Activated CD8-positive, alpha-beta T cell treated with anti-CD3 and anti-CD28 coated beads, Interleukin-2, amount 10 ng/mL, durations not matched to agents 7 days and 5 days (primary cell): ENCODE measurements around the gene YWHAQ. TPM values are rescaled to one million over a fixed set of nuclear protein-coding genes. Genes with fewer than 3 reads are reported as not detected.
"Not testable (repeated sequence)": the region's sequence is repeated elsewhere in the genome, so short reads cannot be mapped to it uniquely, and the experiment has no call there.

Experiments used
- ATAC-seq: fragments of 150-1000 bp; cut with Tn5 transposase; one replicate; pipeline ENCODE4 v1.10.0; 2021; ENCODE audit warnings: moderate library complexity
- CTCF ChIA-PET: fragments of 350-600 bp; sonication (Branson Sonifier 250); formaldehyde crosslinking; loops from one replicate; lab custom pipeline; 2021; ENCODE audit warnings: antibody characterized with exemption; lab: Charles Lee
- POLR2A ChIA-PET: fragments of 350-600 bp; sonication (Branson Sonifier 250); formaldehyde crosslinking; loops from one replicate; lab custom pipeline; 2021; ENCODE audit warnings: antibody characterized with exemption; lab: Charles Lee
- DNase-seq: peaks from one replicate; pipeline ENCODE4 v3.0.0-alpha.2; 2020
- H3K27ac Mint-ChIP-seq: one replicate; pipeline ENCODE4 v1.8.0; 2021; ENCODE audit warnings: mild to moderate bottlenecking, mixed read lengths
- H3K27me3 Mint-ChIP-seq: one replicate; pipeline ENCODE4 v1.8.0; 2021; ENCODE audit warnings: low read depth, mixed read lengths
- H3K36me3 Mint-ChIP-seq: one replicate; pipeline ENCODE4 v1.8.0; 2021; ENCODE audit warnings: low read depth, mixed read lengths
- H3K4me1 Mint-ChIP-seq: one replicate; pipeline ENCODE4 v1.8.0; 2021; ENCODE audit warnings: low read depth, mixed read lengths
- H3K4me3 Mint-ChIP-seq: one replicate; pipeline ENCODE4 v1.8.0; 2021; ENCODE audit warnings: mild to moderate bottlenecking, mixed read lengths
- H3K9me3 Mint-ChIP-seq: one replicate; pipeline ENCODE4 v1.8.0; 2022; ENCODE audit warnings: mixed read lengths; ENCODE audit not compliant: insufficient read depth
- total RNA-seq, 2 experiments: library from RNA; stranded (reverse); gene quantifications; one replicate each; pipeline ENCODE4 v1.2.3, GENCODE V29; 2021

Gene YWHAQ
- total RNA-seq, 2 experiments from 2014 or later: 292 to 315 TPM

- no peak overlapping the region for H3K4me3 Mint-ChIP-seq
- DNase-seq: no peak
- peaks cover 78% of the 10 kb centered on the region for H3K4me1 Mint-ChIP-seq
- no peak overlapping the region for H3K27ac Mint-ChIP-seq
- peaks cover under 1% of the 10 kb centered on the region for H3K9me3 Mint-ChIP-seq
- ChIA-PET POLR2A (no interaction called here), CTCF (no interaction called here)
- no peak for ATAC-seq
- H3K27me3 Mint-ChIP-seq: no peaks in the 10 kb centered on the region
- H3K36me3 Mint-ChIP-seq: peaks cover 54% of the 10 kb centered on the region
Measured at GRCh38 chr2:9610781-9611548, 19.8 kb downstream of the YWHAQ start.

DNA sequence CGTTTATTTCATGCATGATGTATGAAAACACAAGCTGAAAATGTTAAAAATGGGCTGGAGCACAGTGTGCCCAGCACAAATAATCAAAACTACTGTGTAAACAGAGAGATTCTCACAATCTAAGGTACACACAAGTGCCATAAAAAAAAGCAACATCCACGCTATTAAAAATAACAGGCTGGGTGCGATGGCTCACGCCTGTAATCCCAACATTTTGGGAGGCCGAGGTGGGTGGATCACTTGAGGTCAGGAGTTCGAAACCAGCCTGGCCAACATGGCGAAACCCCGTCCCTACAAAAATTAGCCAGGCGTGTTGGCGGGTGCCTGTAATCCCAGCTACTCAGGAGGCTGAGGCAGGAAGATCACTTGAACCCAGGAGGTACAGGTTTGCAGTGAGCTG is 22.3 kb downstream of the YWHAQ start:
- Mint-ChIP-seq H3K4me3 (peak overlapping the region; percentile 65), H3K27ac (peak overlapping the region; percentile 87), H3K36me3 (peaks cover 55% of the 10 kb centered on the region), H3K4me1 (peaks cover 55% of the 10 kb centered on the region)
- H3K27me3 Mint-ChIP-seq, H3K9me3 Mint-ChIP-seq, DNase-seq, ATAC-seq: not testable (repeated sequence)
- ChIA-PET POLR2A (interaction anchor here (1.4 to 2.9 kb wide), 3 partner anchors 10 to 53 kb away, joined by 7 to 26 read pairs (median 7); partner anchors contain the start of genes ADAM17 and YWHAQ), CTCF (interaction anchor here (0.8 to 1.9 kb wide), 7 partner anchors 9 to 191 kb away, joined by 3 to 9 read pairs (median 4); partner anchors contain the start of gene ADAM17)

DNA sequence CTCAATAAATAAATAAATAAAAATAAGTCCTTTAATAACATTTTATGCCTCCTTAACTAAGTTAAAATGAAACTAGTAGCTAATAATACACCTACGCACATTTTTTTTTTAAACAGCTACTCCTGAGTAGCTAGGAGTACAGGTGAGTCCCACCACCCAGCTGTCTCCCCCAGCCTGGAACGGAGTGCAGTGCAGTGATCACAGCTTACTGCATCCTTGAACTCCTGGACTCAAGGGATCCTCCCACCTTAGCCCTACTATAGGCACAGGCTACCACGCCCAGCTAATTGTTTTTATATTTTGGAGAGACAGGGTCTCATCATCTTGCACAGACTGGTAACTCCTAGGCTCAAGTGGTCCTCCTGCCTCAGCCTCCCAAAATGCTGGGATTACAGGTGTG is 28.4 kb downstream of the YWHAQ start:
- Mint-ChIP-seq H3K4me1 (peaks cover 12% of the 10 kb centered on the region), H3K27ac (no peak overlapping the region)
- POLR2A ChIA-PET: interaction anchor here (0.9 to 2.9 kb wide), 2 partner anchors 7 to 47 kb away, joined by 3 to 8 read pairs; partner anchors contain the start of gene ADAM17

GRCh38 chr2:9601397-9601796 is 29.4 kb downstream of the YWHAQ start:
- peaks cover 15% of the 10 kb centered on the region for H3K9me3 Mint-ChIP-seq
- no peak overlapping the region for H3K27ac Mint-ChIP-seq
- no peaks in the 10 kb centered on the region for H3K27me3 Mint-ChIP-seq
- DNase-seq (no peak), ATAC-seq (no peak)
- H3K4me3 Mint-ChIP-seq: no peak overlapping the region
- H3K36me3 Mint-ChIP-seq: peaks cover 72% of the 10 kb centered on the region
- ChIA-PET POLR2A (interaction anchor here (2.9 kb wide), 1 partner anchor 46 kb away, joined by 8 read pairs; the partner anchor contains the start of gene ADAM17), CTCF (interaction anchor here (1.0 kb wide), 2 partner anchors 19 to 29 kb away, joined by 3 read pairs; partner anchors contain the start of gene YWHAQ)
- peaks cover 17% of the 10 kb centered on the region for H3K4me1 Mint-ChIP-seq

More for the DNA sequence above, 28.4 kb downstream of the YWHAQ start:
- DNase-seq (no peak), ATAC-seq (no peak)
- peaks cover 71% of the 10 kb centered on the region for H3K36me3 Mint-ChIP-seq
- H3K4me3 Mint-ChIP-seq: no peak overlapping the region
- H3K9me3 Mint-ChIP-seq: peaks cover 15% of the 10 kb centered on the region
- CTCF ChIA-PET: interaction anchor here (1.0 kb wide), 2 partner anchors 18 to 28 kb away, joined by 3 read pairs; partner anchors contain the start of gene YWHAQ
- no peaks in the 10 kb centered on the region for H3K27me3 Mint-ChIP-seq

DNA sequence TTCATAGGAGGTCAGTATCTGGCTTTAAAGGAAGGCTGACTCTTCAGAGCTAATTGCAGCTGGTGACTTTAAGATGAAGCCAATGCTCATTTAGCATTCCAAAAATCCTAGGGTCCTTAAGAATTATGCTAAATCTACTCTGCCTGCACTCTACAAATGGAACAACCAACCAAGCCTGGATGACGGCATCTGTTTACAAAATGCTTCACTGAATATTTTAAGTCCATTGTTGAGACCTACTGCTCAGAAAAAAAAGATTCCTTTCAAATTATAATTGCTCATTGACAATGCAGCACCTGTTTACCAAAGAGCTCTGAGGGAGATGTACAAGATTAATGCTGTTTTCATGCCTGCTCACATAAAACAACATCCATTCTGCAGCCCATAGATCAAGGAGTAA is 31.4 kb downstream of the YWHAQ start:
- Mint-ChIP-seq H3K4me1 (peaks cover 36% of the 10 kb centered on the region), H3K9me3 (peaks cover 11% of the 10 kb centered on the region), H3K36me3 (peaks cover 57% of the 10 kb centered on the region), H3K27me3 (no peaks in the 10 kb centered on the region), H3K27ac (no peak overlapping the region), H3K4me3 (no peak overlapping the region)
- ChIA-PET POLR2A (interaction anchor here (1.6 kb wide), 1 partner anchor 44 kb away, joined by 3 read pairs; the partner anchor contains the start of gene ADAM17), CTCF (interaction anchor here (0.7 to 1.3 kb wide), 2 partner anchors 9 to 18 kb away, joined by 3 read pairs; no protein-coding TSS in a partner anchor)
- no peak for DNase-seq
- no peak for ATAC-seq

GRCh38 chr2:9596621-9597311 is 34.0 kb downstream of the YWHAQ start:
- H3K27ac Mint-ChIP-seq: peak overlapping the region; percentile 6
- ChIA-PET POLR2A (interaction anchor here (1.0 to 1.6 kb wide), 3 partner anchors 21 to 41 kb away, joined by 3 to 9 read pairs (median 3); partner anchors contain the start of genes ADAM17 and YWHAQ), CTCF (interaction anchor here (0.8 to 1.4 kb wide), 2 partner anchors 27 to 203 kb away, joined by 3 to 4 read pairs; no protein-coding TSS in a partner anchor)
- DNase-seq: no peak
- H3K27me3 Mint-ChIP-seq: no peaks in the 10 kb centered on the region
- H3K9me3 Mint-ChIP-seq: peaks cover 11% of the 10 kb centered on the region
- no peak for ATAC-seq
- no peak overlapping the region for H3K4me3 Mint-ChIP-seq
- peaks cover 44% of the 10 kb centered on the region for H3K4me1 Mint-ChIP-seq
- H3K36me3 Mint-ChIP-seq: peaks cover 52% of the 10 kb centered on the region

DNA sequence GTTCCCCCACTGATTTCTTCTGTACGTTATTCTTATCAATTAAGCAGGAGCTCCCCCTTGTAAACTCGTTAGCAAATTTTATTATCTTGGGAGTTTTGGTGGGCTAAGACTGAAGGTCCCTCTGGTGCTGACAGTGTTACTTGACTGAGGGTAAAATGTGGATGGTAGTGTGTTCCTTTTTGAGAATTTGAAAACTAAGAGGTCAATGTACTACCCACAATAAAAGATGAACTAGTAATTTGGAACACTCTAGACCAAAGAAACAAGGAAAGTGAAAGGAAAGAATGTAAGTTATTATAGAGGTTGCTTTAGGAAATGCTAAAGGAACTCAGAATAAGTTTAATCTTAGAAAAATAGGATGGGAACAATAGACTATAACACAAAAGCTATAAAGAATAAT is 35.1 kb downstream of the YWHAQ start:
- CTCF ChIA-PET: interaction anchor here (0.8 to 1.9 kb wide), 5 partner anchors 9 to 204 kb away, joined by 3 to 9 read pairs (median 3); no protein-coding TSS in a partner anchor
- Mint-ChIP-seq H3K27me3 (no peaks in the 10 kb centered on the region), H3K4me3 (no peak overlapping the region), H3K4me1 (peaks cover 44% of the 10 kb centered on the region), H3K9me3 (peaks cover 11% of the 10 kb centered on the region), H3K36me3 (peaks cover 51% of the 10 kb centered on the region), H3K27ac (no peak overlapping the region)
- ATAC-seq (no peak), DNase-seq (no peak)
- POLR2A ChIA-PET: interaction anchor here (1.2 to 1.6 kb wide), 2 partner anchors 36 to 40 kb away, joined by 3 to 9 read pairs; partner anchors contain the start of genes ADAM17 and YWHAQ

GRCh38 chr2:9595256-9595655 is 35.5 kb downstream of the YWHAQ start:
- Mint-ChIP-seq H3K4me1 (peaks cover 44% of the 10 kb centered on the region), H3K36me3 (peaks cover 49% of the 10 kb centered on the region)
- not testable (repeated sequence) for H3K4me3 Mint-ChIP-seq, H3K9me3 Mint-ChIP-seq, H3K27ac Mint-ChIP-seq, ATAC-seq, DNase-seq, H3K27me3 Mint-ChIP-seq
- ChIA-PET CTCF (interaction anchor here (0.6 to 1.9 kb wide), 5 partner anchors 9 to 204 kb away, joined by 3 to 9 read pairs (median 3); no protein-coding TSS in a partner anchor), POLR2A (interaction anchor here (1.1 to 1.6 kb wide), 4 partner anchors 8 to 40 kb away, joined by 3 to 9 read pairs (median 4); partner anchors contain the start of gene ADAM17)

DNA sequence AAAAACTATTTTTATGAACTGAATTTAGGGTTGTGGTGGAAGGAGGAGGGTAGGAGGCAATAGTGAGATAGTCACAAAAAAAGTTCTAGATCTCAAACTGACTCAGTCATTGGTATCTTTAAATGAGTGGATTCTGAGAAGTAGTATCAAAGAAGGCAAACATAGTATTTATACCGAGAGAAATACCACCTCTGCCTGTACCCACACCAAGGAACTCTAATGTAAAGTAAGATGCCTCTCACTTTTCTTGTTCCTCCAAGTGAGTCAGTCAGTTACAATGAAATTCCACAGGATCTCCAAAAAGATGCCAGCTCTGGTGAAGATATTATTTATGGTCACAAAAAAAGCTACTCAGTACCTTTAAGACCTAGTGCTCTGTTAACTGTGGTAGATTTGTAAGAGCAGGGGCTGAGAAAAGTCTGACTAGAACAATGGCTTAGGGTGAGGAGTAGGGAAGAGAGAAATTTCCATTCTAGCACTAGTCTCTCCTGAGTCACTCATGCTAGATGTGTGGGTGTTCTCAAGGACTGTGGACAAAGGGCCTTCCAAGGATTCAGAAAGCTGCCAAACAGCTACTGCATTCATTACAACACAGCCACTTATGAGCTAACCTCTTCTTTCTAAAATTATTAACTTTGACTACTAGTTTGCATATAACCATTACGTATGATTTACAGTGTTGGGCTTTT is 36.3 kb downstream of the YWHAQ start:
- peaks cover 2% of the 10 kb centered on the region for H3K9me3 Mint-ChIP-seq
- peak overlapping the region; percentile 22 for H3K27ac Mint-ChIP-seq
- DNase-seq (no peak), ATAC-seq (peak; percentile 57)
- peaks cover 38% of the 10 kb centered on the region for H3K4me1 Mint-ChIP-seq
- peaks cover 49% of the 10 kb centered on the region for H3K36me3 Mint-ChIP-seq
- ChIA-PET CTCF (interaction anchor here (0.6 to 1.9 kb wide), 4 partner anchors 14 to 39 kb away, joined by 3 to 9 read pairs (median 3); partner anchors contain the start of gene ADAM17), POLR2A (interaction anchor here (1.1 to 1.2 kb wide), 3 partner anchors 8 to 39 kb away, joined by 3 to 4 read pairs (median 4); partner anchors contain the start of gene ADAM17)
- H3K4me3 Mint-ChIP-seq: no peak overlapping the region
- H3K27me3 Mint-ChIP-seq: no peaks in the 10 kb centered on the region

DNA sequence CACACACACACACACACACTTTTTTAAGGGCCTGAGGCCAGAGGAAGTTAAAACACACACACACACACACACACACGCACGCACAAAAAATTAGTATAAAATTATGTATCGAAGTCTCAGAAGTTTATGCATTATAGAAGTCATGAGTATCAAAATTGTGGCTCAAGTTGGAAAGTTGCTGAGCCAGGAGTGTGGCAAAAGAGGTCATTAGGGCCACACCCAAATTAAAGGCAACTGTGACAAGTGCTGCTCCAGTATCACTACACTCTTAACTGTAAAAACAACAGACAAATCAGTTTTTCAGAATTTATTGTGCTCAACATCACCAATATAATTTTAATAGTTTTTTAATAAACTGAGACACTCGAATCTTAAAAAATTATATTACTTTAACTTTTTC is 36.9 kb downstream of the YWHAQ start:
- Mint-ChIP-seq H3K4me3 (no peak overlapping the region), H3K36me3 (peaks cover 43% of the 10 kb centered on the region)

More for the DNA sequence above, 36.9 kb downstream of the YWHAQ start:
- ATAC-seq (no peak), DNase-seq (no peak)
- no peaks in the 10 kb centered on the region for H3K9me3 Mint-ChIP-seq
- ChIA-PET CTCF (interaction anchor here (1.0 to 1.9 kb wide), 2 partner anchors 14 to 38 kb away, joined by 3 to 9 read pairs; partner anchors contain the start of gene ADAM17), POLR2A (interaction anchor here (0.6 to 1.2 kb wide), 2 partner anchors 38 to 43 kb away, joined by 4 read pairs; partner anchors contain the start of gene ADAM17)
- H3K27me3 Mint-ChIP-seq: no peaks in the 10 kb centered on the region
- H3K27ac Mint-ChIP-seq: no peak overlapping the region
- H3K4me1 Mint-ChIP-seq: peaks cover 38% of the 10 kb centered on the region
